ENCODE measurements around the gene TNKS2. TPM values are rescaled to one million over a fixed set of nuclear protein-coding genes. Genes with fewer than 3 reads are reported as not detected.

TNKS2 gene
- polyA plus RNA-seq, 1 donor (not counting 4 experiments of a cell fraction or from before 2014, with no cell fraction given), result 35.4 TPM

- TF ChIP-seq CTCF (optimal IDR thresholded peaks at IDR 0.05 in 1 of 3, IDR thresholded peaks at IDR 0.05 in 1 of 3, conservative IDR thresholded peaks at IDR 0.05 in 1 of 3; ENCODE audit: extremely low read depth in 1 of 3, insufficient read depth in 2 of 3, low read length in 3 of 3) (no peak), EZH2 (IDR thresholded peaks at IDR 0.05; ENCODE audit: low read length) (no peak)
- Histone ChIP-seq H4K20me1 (ENCODE audit: control insufficient read depth, extremely low read depth, insufficient read depth, low read length) (no peaks in the 10 kb centered on the region), H3K9ac (ENCODE audit: control insufficient read depth, extremely low read depth, insufficient read depth, low read length) (no peak overlapping the region), H3K9me1 (ENCODE audit: control insufficient read depth, extremely low read depth, insufficient read depth, low read length) (no peaks in the 10 kb centered on the region), H3K79me2 (ENCODE audit: control insufficient read depth, insufficient read depth, low read length) (no peaks in the 10 kb centered on the region), H3K4me1 (ENCODE audit: control insufficient read depth, extremely low read depth, insufficient read depth, low read length) (peaks cover 43% of the 10 kb centered on the region), H3K27me3 (ENCODE audit: control insufficient read depth, extremely low read depth, insufficient read depth, low read length) (no peaks in the 10 kb centered on the region), H3K9me3 (ENCODE audit: control insufficient read depth, low read depth, low read length) (no peaks in the 10 kb centered on the region), H3K4me3 (ENCODE audit: control insufficient read depth in 2 of 3, extremely low read depth in 1 of 3, insufficient read depth in 2 of 3, low read depth in 1 of 3, low read length in 3 of 3) (peak overlapping the region in 1 of 3 experiments; percentile 26), H3K36me3 (ENCODE audit: control insufficient read depth in 2 of 2, extremely low read depth in 1 of 2, insufficient read depth in 2 of 2, low read length in 2 of 2) (no peaks in the 10 kb centered on the region), H2AFZ (ENCODE audit: control insufficient read depth, low read length) (peak overlapping the region; percentile 80), H3K4me2 (ENCODE audit: control insufficient read depth, extremely low read depth, insufficient read depth, low read depth, low read length) (peak overlapping the region; percentile 71), H3K27ac (ENCODE audit: control insufficient read depth, insufficient read depth, low read length) (no peak overlapping the region)
- FAIRE-seq, result peak; percentile 66
- dilution Hi-C loops (cut with MboI; ENCODE audit: extremely low pct_ligation_motif_present, low sequenced_read_pairs), result no loop called here
- no peak for DNase-seq (ENCODE audit: low read depth, low spot score)
Observed at GRCh38 chr10:91883549-91884444, 85.6 kb downstream of the TNKS2 start.

- H2AFZ ChIP-seq (ENCODE audit: control insufficient read depth, low read length), result no peak overlapping the region
- H3K36me3 ChIP-seq (ENCODE audit: control insufficient read depth in 2 of 2, extremely low read depth in 1 of 2, insufficient read depth in 2 of 2, low read length in 2 of 2), result no peaks in the 10 kb centered on the region
- no peaks in the 10 kb centered on the region for H4K20me1 ChIP-seq (ENCODE audit: control insufficient read depth, extremely low read depth, insufficient read depth, low read length)
- H3K4me1 ChIP-seq (ENCODE audit: control insufficient read depth, extremely low read depth, insufficient read depth, low read length), result peaks cover 43% of the 10 kb centered on the region
- no peaks in the 10 kb centered on the region for H3K79me2 ChIP-seq (ENCODE audit: control insufficient read depth, insufficient read depth, low read length)
- TF ChIP-seq CTCF (optimal IDR thresholded peaks at IDR 0.05 in 1 of 3, IDR thresholded peaks at IDR 0.05 in 1 of 3, conservative IDR thresholded peaks at IDR 0.05 in 1 of 3; ENCODE audit: extremely low read depth in 1 of 3, insufficient read depth in 2 of 3, low read length in 3 of 3) (no peak), EZH2 (IDR thresholded peaks at IDR 0.05; ENCODE audit: low read length) (no peak)
- no peaks in the 10 kb centered on the region for H3K9me3 ChIP-seq (ENCODE audit: control insufficient read depth, low read depth, low read length)
- no peaks in the 10 kb centered on the region for H3K9me1 ChIP-seq (ENCODE audit: control insufficient read depth, extremely low read depth, insufficient read depth, low read length)
- no peak overlapping the region for H3K4me3 ChIP-seq (ENCODE audit: control insufficient read depth in 2 of 3, extremely low read depth in 1 of 3, insufficient read depth in 2 of 3, low read depth in 1 of 3, low read length in 3 of 3)
- no peak for FAIRE-seq
- H3K27ac ChIP-seq (ENCODE audit: control insufficient read depth, insufficient read depth, low read length), result no peak overlapping the region
- no peak for DNase-seq (ENCODE audit: low read depth, low spot score)
- no peak overlapping the region for H3K9ac ChIP-seq (ENCODE audit: control insufficient read depth, extremely low read depth, insufficient read depth, low read length)
- H3K4me2 ChIP-seq (ENCODE audit: control insufficient read depth, extremely low read depth, insufficient read depth, low read depth, low read length), result no peak overlapping the region
- dilution Hi-C loops (cut with MboI; ENCODE audit: extremely low pct_ligation_motif_present, low sequenced_read_pairs), result no loop called here
- no peaks in the 10 kb centered on the region for H3K27me3 ChIP-seq (ENCODE audit: control insufficient read depth, extremely low read depth, insufficient read depth, low read length)
Observed at GRCh38 chr10:91884536-91884935, 86.3 kb downstream of the TNKS2 start.

Data from keratinocyte (primary cell).